SK-N-SH treated with all-trans-retinoic acid at 6 μM for 48 hours (cell line): ENCODE measurements around the gene OXTR.

Source experiments
- ATAC-seq: fragments of 200-7000 bp; cut with Tn5 transposase; 3 replicates; pipeline ENCODE4 v1.9.1; 2020; ENCODE audit warnings: mild to moderate bottlenecking, moderate library complexity
- ARNTL ChIP-seq: fragments of 450-650 bp; formaldehyde crosslinking; IDR thresholded peaks from 2 replicates; pipeline ENCODE4 v1.5.0; 2020; ENCODE audit warnings: low read depth, mild to moderate bottlenecking, moderate library complexity, borderline replicate concordance
- BACH2 ChIP-seq: fragments of 250-450 bp; sonication (Bioruptor Pico); IDR thresholded peaks from 2 replicates; pipeline ENCODE4 v1.9.0; 2021; ENCODE audit warnings: mild to moderate bottlenecking, borderline replicate concordance
- CSDC2 ChIP-seq: fragments of 250-450 bp; sonication (Bioruptor Pico); IDR thresholded peaks from 2 replicates; pipeline ENCODE4 v1.5.0; 2020; ENCODE audit warnings: mild to moderate bottlenecking, moderate library complexity
- ESRRG ChIP-seq: fragments of 250-450 bp; sonication (Bioruptor Pico); IDR thresholded peaks from 2 replicates; pipeline ENCODE4 v1.6.1; 2021; ENCODE audit warnings: mild to moderate bottlenecking
- OSR1 ChIP-seq: fragments of 250-450 bp; sonication (Bioruptor Pico); IDR thresholded peaks from 2 replicates; pipeline ENCODE4 v1.8.0; 2022; ENCODE audit warnings: moderate library complexity, mild to moderate bottlenecking, inconsistent platforms
- PPARA ChIP-seq: fragments of 250-450 bp; sonication (Bioruptor Pico); IDR thresholded peaks from 2 replicates; pipeline ENCODE4 v1.5.0; 2020; ENCODE audit warnings: mild to moderate bottlenecking, borderline replicate concordance
- RARB ChIP-seq: fragments of 250-450 bp; sonication (Bioruptor Pico); IDR thresholded peaks from 2 replicates; pipeline ENCODE4 v1.8.0; 2021; ENCODE audit warnings: mild to moderate bottlenecking, moderate library complexity
- SNAI2 ChIP-seq: fragments of 250-450 bp; sonication (Bioruptor Pico); IDR thresholded peaks from 2 replicates; pipeline ENCODE4 v1.5.0; 2020; ENCODE audit warnings: mild to moderate bottlenecking, moderate library complexity
- TCF4 ChIP-seq: fragments of 250-450 bp; sonication (Bioruptor Pico); IDR thresholded peaks from 2 replicates; pipeline ENCODE4 v1.8.0; 2021; ENCODE audit warnings: mild to moderate bottlenecking, moderate library complexity, borderline replicate concordance
- TOX ChIP-seq: fragments of 250-450 bp; sonication (Bioruptor Pico); IDR thresholded peaks from 2 replicates; pipeline ENCODE4 v1.8.0; 2021; ENCODE audit warnings: mild to moderate bottlenecking, moderate library complexity, borderline replicate concordance
- TSHZ2 ChIP-seq: fragments of 250-450 bp; sonication (Bioruptor Pico); IDR thresholded peaks from 2 replicates; pipeline ENCODE4 v1.5.0; 2020; ENCODE audit warnings: mild to moderate bottlenecking, moderate library complexity
- ZC3H10 ChIP-seq: fragments of 250-450 bp; sonication (Bioruptor Pico); IDR thresholded peaks from 2 replicates; pipeline ENCODE4 v1.5.1; 2021; ENCODE audit warnings: mild to moderate bottlenecking, moderate library complexity
- ZFP3 ChIP-seq: fragments of 250-450 bp; sonication (Bioruptor Pico); IDR thresholded peaks from 2 replicates; pipeline ENCODE4 v1.5.0; 2020; ENCODE audit warnings: mild to moderate bottlenecking, moderate library complexity
- ZFP30 ChIP-seq: fragments of 450-650 bp; formaldehyde crosslinking; IDR thresholded peaks from 2 replicates; pipeline ENCODE4 v1.5.0; 2022; ENCODE audit warnings: mild to moderate bottlenecking, moderate library complexity
- ZNF565 ChIP-seq: fragments of 450-650 bp; formaldehyde crosslinking; conservative IDR thresholded peaks from 2 replicates; pipeline ENCODE4 v1.5.0; 2020; ENCODE audit warnings: low read depth, mild to moderate bottlenecking, moderate library complexity
- ZNF70 ChIP-seq: fragments of 450-650 bp; formaldehyde crosslinking; IDR thresholded peaks from 2 replicates; pipeline ENCODE4 v1.5.0; 2020; ENCODE audit warnings: mild to moderate bottlenecking, moderate library complexity
- ZNF8 ChIP-seq: fragments of 450-650 bp; formaldehyde crosslinking; IDR thresholded peaks from 2 replicates; pipeline ENCODE4 v1.5.0; 2020; ENCODE audit warnings: mild to moderate bottlenecking, moderate library complexity
- TF ChIP-seq, protein P1 (sequence below): fragments of 250-450 bp; sonication (Bioruptor Pico); IDR thresholded peaks from 2 replicates; pipeline ENCODE4 v1.5.1; 2021; ENCODE audit warnings: mild to moderate bottlenecking, moderate library complexity
- TF ChIP-seq, protein P2 (sequence below): fragments of 250-450 bp; sonication (Bioruptor Pico); IDR thresholded peaks from 2 replicates; pipeline ENCODE4 v1.8.0; 2020; ENCODE audit warnings: mild to moderate bottlenecking, moderate library complexity, borderline replicate concordance
- TF ChIP-seq, protein P3 (sequence below): fragments of 250-450 bp; sonication (Bioruptor Pico); IDR thresholded peaks from 2 replicates; pipeline ENCODE4 v1.5.1; 2020; ENCODE audit warnings: low read depth, mild to moderate bottlenecking, moderate library complexity

OXTR gene

GRCh38 chr3:8756671-8757070, 12.7 kb downstream of the OXTR start (continued):
- no peak for TF ChIP-seq RARB (CRISPR knock-in tag)
- TF ChIP-seq TCF4 (CRISPR knock-in tag): no peak
- no peak for TF ChIP-seq ZNF8 (CRISPR knock-in tag)
- no peak for TF ChIP-seq ZFP3 (CRISPR knock-in tag)
- no peak for TF ChIP-seq SNAI2 (CRISPR knock-in tag)

GRCh38 chr3:8755564-8756237, 13.7 kb downstream of the OXTR start:
- TF ChIP-seq SNAI2 (CRISPR knock-in tag) (no peak), ESRRG (no peak), PPARA (no peak), ZFP30 (no peak), TOX (no peak), BACH2 (CRISPR knock-in tag) (no peak), ZC3H10 (CRISPR knock-in tag) (no peak), CSDC2 (CRISPR knock-in tag) (no peak), ZFP3 (CRISPR knock-in tag) (no peak), RARB (CRISPR knock-in tag) (no peak), OSR1 (CRISPR knock-in tag) (no peak), ARNTL (no peak), TCF4 (CRISPR knock-in tag) (no peak), ZNF565 (CRISPR knock-in tag) (no peak)
- TF ChIP-seq, protein P1, sequence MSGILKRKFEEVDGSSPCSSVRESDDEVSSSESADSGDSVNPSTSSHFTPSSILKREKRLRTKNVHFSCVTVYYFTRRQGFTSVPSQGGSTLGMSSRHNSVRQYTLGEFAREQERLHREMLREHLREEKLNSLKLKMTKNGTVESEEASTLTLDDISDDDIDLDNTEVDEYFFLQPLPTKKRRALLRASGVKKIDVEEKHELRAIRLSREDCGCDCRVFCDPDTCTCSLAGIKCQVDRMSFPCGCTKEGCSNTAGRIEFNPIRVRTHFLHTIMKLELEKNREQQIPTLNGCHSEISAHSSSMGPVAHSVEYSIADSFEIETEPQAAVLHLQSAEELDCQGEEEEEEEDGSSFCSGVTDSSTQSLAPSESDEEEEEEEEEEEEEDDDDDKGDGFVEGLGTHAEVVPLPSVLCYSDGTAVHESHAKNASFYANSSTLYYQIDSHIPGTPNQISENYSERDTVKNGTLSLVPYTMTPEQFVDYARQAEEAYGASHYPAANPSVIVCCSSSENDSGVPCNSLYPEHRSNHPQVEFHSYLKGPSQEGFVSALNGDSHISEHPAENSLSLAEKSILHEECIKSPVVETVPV (CRISPR knock-in tag): no peak
- TF ChIP-seq, protein P2, sequence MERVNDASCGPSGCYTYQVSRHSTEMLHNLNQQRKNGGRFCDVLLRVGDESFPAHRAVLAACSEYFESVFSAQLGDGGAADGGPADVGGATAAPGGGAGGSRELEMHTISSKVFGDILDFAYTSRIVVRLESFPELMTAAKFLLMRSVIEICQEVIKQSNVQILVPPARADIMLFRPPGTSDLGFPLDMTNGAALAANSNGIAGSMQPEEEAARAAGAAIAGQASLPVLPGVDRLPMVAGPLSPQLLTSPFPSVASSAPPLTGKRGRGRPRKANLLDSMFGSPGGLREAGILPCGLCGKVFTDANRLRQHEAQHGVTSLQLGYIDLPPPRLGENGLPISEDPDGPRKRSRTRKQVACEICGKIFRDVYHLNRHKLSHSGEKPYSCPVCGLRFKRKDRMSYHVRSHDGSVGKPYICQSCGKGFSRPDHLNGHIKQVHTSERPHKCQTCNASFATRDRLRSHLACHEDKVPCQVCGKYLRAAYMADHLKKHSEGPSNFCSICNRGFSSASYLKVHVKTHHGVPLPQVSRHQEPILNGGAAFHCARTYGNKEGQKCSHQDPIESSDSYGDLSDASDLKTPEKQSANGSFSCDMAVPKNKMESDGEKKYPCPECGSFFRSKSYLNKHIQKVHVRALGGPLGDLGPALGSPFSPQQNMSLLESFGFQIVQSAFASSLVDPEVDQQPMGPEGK (CRISPR knock-in tag): no peak
- ATAC-seq: 0 out of 3 replicates have a peak, but pooled peaks have one; percentile 43

- TF ChIP-seq ZFP3 (CRISPR knock-in tag) (no peak), TOX (no peak), TSHZ2 (CRISPR knock-in tag) (no peak), ARNTL (no peak), ZNF70 (CRISPR knock-in tag) (no peak), BACH2 (CRISPR knock-in tag) (no peak), RARB (CRISPR knock-in tag) (no peak)
- TF ChIP-seq, protein P3, sequence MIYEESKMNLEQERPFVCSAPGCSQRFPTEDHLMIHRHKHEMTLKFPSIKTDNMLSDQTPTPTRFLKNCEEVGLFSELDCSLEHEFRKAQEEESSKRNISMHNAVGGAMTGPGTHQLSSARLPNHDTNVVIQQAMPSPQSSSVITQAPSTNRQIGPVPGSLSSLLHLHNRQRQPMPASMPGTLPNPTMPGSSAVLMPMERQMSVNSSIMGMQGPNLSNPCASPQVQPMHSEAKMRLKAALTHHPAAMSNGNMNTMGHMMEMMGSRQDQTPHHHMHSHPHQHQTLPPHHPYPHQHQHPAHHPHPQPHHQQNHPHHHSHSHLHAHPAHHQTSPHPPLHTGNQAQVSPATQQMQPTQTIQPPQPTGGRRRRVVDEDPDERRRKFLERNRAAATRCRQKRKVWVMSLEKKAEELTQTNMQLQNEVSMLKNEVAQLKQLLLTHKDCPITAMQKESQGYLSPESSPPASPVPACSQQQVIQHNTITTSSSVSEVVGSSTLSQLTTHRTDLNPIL: no peak
- TF ChIP-seq, protein P2 (CRISPR knock-in tag): no peak
- no peak for ATAC-seq
Measured at GRCh38 chr3:8755097-8755496, 14.3 kb downstream of the OXTR start.
